Measurements from ENCODE around the gene INAFM2.
A peak's percentile ranks its signal among the peaks of the same experiment; 100 is the strongest.

DNA sequence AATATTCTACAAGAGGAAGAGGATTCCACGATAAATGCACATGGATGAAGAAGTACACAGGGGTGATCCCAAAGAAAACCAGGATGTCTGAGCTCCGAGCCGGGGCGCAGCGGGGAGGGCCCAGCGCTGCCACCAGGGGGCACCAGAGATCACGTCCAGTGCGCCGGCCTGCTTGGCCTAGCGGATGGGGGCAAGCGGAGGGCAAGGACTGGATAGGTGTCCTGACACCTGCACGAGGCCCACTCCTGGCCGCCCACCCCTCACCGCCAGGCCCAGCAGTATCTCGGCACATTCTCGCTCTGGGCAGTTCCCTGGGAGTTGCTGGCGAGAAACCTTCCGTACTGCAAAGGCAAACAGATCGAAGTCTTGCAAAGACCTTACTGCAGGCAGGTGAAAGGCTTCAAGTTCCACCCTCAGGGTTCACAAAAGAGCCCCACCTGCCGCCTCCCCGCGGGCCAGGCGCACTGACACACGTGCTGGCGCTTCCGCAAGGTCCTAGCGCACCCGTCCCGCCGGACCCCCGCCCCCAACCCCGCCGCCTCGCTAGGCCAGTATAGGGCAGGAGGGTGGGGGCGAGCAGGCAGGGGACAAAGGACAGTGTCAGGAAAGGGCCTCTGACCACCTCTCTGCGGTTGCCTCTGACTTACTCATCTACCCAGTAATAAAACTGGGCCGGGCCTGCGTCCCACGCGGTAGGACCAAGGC, 43.9 kb upstream of the INAFM2 start:
- TF ChIP-seq, protein P1, sequence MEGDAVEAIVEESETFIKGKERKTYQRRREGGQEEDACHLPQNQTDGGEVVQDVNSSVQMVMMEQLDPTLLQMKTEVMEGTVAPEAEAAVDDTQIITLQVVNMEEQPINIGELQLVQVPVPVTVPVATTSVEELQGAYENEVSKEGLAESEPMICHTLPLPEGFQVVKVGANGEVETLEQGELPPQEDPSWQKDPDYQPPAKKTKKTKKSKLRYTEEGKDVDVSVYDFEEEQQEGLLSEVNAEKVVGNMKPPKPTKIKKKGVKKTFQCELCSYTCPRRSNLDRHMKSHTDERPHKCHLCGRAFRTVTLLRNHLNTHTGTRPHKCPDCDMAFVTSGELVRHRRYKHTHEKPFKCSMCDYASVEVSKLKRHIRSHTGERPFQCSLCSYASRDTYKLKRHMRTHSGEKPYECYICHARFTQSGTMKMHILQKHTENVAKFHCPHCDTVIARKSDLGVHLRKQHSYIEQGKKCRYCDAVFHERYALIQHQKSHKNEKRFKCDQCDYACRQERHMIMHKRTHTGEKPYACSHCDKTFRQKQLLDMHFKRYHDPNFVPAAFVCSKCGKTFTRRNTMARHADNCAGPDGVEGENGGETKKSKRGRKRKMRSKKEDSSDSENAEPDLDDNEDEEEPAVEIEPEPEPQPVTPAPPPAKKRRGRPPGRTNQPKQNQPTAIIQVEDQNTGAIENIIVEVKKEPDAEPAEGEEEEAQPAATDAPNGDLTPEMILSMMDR (IDR thresholded peaks at IDR 0.05; ENCODE audit: extremely low read depth in 1 of 2, insufficient read depth in 1 of 2, low read depth in 1 of 2, low read length in 2 of 2): peak; percentile 96 to 98
- no peak for TF ChIP-seq POLR2AphosphoS5 (IDR thresholded peaks at IDR 0.05; ENCODE audit: insufficient read depth, low read depth, low read length)
- TF ChIP-seq MYC (IDR thresholded peaks at IDR 0.05; ENCODE audit: low read depth, low read length): no peak
- TF ChIP-seq FOS (IDR thresholded peaks at IDR 0.05; ENCODE audit: borderline replicate concordance, insufficient read depth, low read length): no peak
- TF ChIP-seq POLR2A (IDR thresholded peaks at IDR 0.05; ENCODE audit: low read depth, low read length): no peak
- peak; percentile 4 for TF ChIP-seq EZH2 (IDR thresholded peaks at IDR 0.05; ENCODE audit: borderline replicate concordance, low read depth, low read length, severe bottlenecking)
